MCF 10A (cell line): ENCODE measurements around the gene PDCD1. TPM values are rescaled to one million over a fixed set of nuclear protein-coding genes. Genes with fewer than 3 reads are reported as not detected.

Source experiments
- BruUV-seq: library from RNA; stranded (reverse); fragments of 400-500 nt; replicated peaks from 2 replicates; lab custom pipeline; 2021; lab: Mats Ljungman, UMichigan
- CTCF ChIA-PET: fragments of 300-600 bp; sonication (Branson Sonifier 250); formaldehyde crosslinking; extraction: SDS; loops from one replicate; lab custom pipeline; 2021; ENCODE audit warnings: antibody characterized with exemption, inconsistent platforms; lab: Yijun Ruan, JAX
- POLR2A ChIA-PET: fragments of 300-600, 350-650 bp; sonication (Branson Sonifier 250); formaldehyde crosslinking; extraction: SDS; loops from one replicate; lab custom pipeline; 2020; ENCODE audit warnings: antibody characterized with exemption, inconsistent platforms; lab: Yijun Ruan, JAX
- DNase-seq: peaks from one replicate; pipeline ENCODE4 v3.0.0-alpha.2; 2018; ENCODE audit not compliant: unreplicated experiment
- H3K27ac Mint-ChIP-seq: one replicate; pipeline ENCODE4 v1.8.0; 2022; ENCODE audit warnings: mild to moderate bottlenecking, low read depth, mixed read lengths; ENCODE audit not compliant: unreplicated experiment
- H3K27me3 Mint-ChIP-seq: one replicate; pipeline ENCODE4 v1.8.0; 2022; ENCODE audit warnings: mixed read lengths; ENCODE audit not compliant: insufficient read depth, unreplicated experiment
- H3K36me3 Mint-ChIP-seq: one replicate; pipeline ENCODE4 v1.8.0; 2022; ENCODE audit warnings: mild to moderate bottlenecking, moderate library complexity, mixed read lengths; ENCODE audit not compliant: insufficient read depth, unreplicated experiment
- H3K4me1 Mint-ChIP-seq: one replicate; pipeline ENCODE4 v1.8.0; 2022; ENCODE audit warnings: mixed read lengths; ENCODE audit not compliant: insufficient read depth, unreplicated experiment
- H3K4me3 Mint-ChIP-seq: one replicate; pipeline ENCODE4 v1.8.0; 2022; ENCODE audit warnings: mild to moderate bottlenecking, moderate library complexity, mixed read lengths; ENCODE audit not compliant: unreplicated experiment
- H3K9me3 Mint-ChIP-seq: one replicate; pipeline ENCODE4 v1.8.0; 2022; ENCODE audit warnings: mixed read lengths; ENCODE audit not compliant: unreplicated experiment
- CTCF ChIP-seq: fragments of 200-600 bp; IDR thresholded peaks from one replicate; pipeline ENCODE4 v1.8.0; 2022; ENCODE audit warnings: antibody characterized with exemption, mild to moderate bottlenecking; ENCODE audit not compliant: unreplicated experiment
- intact Hi-C: fragments of 100-400 bp; cut with micrococcal nuclease; formaldehyde crosslinking; loops from 2 replicates; pipeline ENCODE4 v1.14.1; 2022
- total RNA-seq: library from RNA; stranded (reverse); gene quantifications from 2 replicates; pipeline ENCODE4 v1.2.3, GENCODE V29; 2022

Gene PDCD1
- total RNA-seq, 1 experiment from 2014 or later = not detected

DNA sequence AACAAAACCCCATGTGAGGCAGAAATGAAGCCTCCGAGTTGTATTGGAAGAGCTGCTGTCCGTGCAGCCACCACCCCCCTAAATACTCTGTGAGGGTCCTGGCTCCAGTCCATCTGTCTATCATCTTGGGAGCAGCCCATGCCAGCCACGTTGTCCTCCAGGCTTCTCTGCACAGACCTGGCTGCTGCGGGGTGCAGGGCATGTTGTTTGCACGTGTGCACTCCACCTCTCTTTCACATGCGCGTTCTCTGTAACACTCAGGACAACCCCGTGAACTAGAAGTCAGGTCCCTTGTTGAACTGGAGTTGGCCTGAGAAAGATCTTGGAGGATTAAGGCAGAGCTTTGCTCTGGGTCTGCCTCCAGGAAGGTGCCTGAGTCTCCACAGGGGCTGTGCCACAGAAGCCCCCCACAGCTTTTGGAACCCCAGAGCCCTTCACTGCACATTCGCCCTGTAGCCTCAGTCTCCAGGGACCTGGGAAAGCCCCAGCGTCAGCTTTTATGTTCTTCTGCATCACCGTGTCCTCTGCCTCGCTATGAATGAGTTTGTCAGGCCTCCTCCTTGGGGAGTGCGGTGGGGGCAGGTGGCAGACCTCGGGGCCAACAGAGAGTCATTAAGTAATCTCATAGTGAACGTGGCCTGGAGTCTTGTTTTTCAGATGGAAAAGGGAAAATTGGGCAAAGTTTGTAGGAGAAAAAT, 27.4 kb upstream of the PDCD1 start:
- H3K4me1 Mint-ChIP-seq = no peaks in the 10 kb centered on the region
- BruUV-seq = no TSS peak

DNA sequence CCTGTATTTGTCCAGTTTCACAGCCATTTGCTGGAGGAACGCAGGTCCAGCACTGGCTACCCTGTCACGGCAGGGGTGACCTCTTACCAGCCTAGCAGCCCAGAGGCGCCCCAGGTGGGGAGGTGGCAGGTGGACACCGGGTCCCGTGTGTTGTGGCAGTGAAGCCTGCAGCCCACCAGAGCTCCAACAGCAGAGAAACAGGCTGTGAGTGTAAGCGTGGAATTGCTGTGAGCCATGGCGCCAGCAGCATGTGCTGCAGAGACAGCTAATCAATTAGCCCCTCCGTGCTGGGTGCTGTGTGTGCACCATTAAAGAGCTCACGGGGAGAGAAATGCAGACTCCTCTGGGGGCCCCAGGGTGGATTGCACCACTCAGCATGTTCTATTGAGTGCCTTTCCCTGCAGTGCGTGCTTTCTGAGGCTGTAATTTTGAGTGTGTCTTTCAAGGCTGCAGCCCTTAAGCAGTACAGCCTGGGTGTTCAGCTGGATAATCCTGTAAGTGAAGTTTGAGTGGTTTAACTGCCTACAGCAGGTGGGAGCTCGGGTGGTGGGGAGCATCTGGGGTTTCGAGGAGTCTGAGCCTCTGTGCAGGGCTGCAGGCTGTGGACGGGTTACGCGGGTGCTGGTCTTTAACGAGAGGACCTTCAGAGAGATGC, 26.7 kb upstream of the PDCD1 start:
- CTCF ChIA-PET = interaction anchor here (0.9 to 1.4 kb wide), 2 partner anchors 7 to 66 kb away, joined by 3 read pairs; no protein-coding TSS in a partner anchor
- Mint-ChIP-seq H3K36me3 (peaks cover 7% of the 10 kb centered on the region), H3K4me3 (no peak overlapping the region), H3K27ac (no peak overlapping the region), H3K27me3 (no peaks in the 10 kb centered on the region), H3K4me1 (no peaks in the 10 kb centered on the region), H3K9me3 (no peaks in the 10 kb centered on the region)
- BruUV-seq = no TSS peak
- DNase-seq = no peak
- no peak for TF ChIP-seq CTCF
- intact Hi-C loops = no loop called here
- POLR2A ChIA-PET = interaction anchor here (0.7 kb wide), 1 partner anchor 198 kb away, joined by 3 read pairs; no protein-coding TSS in a partner anchor

More for the DNA sequence above, 27.4 kb upstream of the PDCD1 start:
- ChIA-PET CTCF (interaction anchor here (0.6 to 1.4 kb wide), 2 partner anchors 8 to 1175 kb away, joined by 3 read pairs; no protein-coding TSS in a partner anchor), POLR2A (no interaction called here)
- Mint-ChIP-seq H3K9me3 (no peaks in the 10 kb centered on the region), H3K36me3 (peaks cover 7% of the 10 kb centered on the region), H3K27me3 (no peaks in the 10 kb centered on the region), H3K27ac (no peak overlapping the region), H3K4me3 (no peak overlapping the region)
- intact Hi-C loops = no loop called here
- DNase-seq = no peak
- TF ChIP-seq CTCF = no peak

DNA sequence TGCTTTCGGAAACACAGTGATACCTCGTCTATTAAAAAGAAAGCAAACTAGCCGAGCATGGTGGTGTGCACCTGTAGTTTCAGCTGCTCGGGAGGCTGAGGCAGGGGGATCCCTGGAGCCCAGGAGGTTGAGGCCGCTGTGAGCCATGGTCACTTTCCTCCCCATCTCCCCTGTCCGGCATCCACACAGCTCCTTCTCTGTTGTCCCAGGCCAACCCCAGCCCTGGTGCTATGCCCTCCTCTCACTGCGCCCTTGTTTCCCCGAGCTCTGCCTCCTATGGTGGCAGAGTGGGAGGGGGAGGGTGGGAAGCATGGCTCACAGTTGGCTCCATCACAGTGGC, 26.2 kb upstream of the PDCD1 start:
- ChIA-PET CTCF (interaction anchor here (0.9 kb wide), 1 partner anchor 66 kb away, joined by 3 read pairs; no protein-coding TSS in a partner anchor), POLR2A (interaction anchor here (0.7 kb wide), 1 partner anchor 197 kb away, joined by 3 read pairs; no protein-coding TSS in a partner anchor)
- Mint-ChIP-seq H3K27me3 (no peaks in the 10 kb centered on the region), H3K36me3 (peaks cover 7% of the 10 kb centered on the region), H3K4me3 (no peak overlapping the region), H3K27ac (no peak overlapping the region), H3K4me1 (no peaks in the 10 kb centered on the region), H3K9me3 (no peaks in the 10 kb centered on the region)
- no TSS peak for BruUV-seq
- TF ChIP-seq CTCF = no peak
- intact Hi-C loops = no loop called here
- DNase-seq = no peak

DNA sequence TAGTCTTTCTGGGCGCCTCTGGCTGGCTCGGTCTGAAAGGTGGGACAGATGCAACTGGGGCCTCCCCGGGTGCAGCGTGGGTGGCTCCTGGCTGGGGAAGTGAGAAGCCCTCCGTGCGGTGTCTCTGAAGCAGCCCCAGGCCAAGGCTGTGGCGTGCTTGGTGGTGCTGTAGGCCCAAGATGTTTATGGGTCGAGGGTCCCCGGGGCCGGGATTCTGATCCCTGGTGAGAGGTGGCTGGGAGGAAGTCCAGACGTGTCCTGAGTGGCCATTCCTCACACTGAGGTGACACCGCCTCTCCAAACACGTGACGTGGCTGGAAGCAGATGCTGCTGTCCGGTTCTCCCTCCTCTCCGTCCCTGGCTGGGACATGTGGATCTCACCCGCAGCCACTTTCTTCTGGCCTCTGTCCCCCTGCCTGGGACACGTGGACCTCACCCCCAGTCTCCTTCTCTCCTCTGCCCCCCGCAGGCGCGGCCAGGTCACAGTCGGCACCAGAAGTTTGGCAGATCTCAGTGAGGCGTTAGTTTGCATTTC, 23.5 kb upstream of the PDCD1 start:
- DNase-seq = no peak
- POLR2A ChIA-PET = no interaction called here
- intact Hi-C loops = no loop called here
- BruUV-seq = no TSS peak
- Mint-ChIP-seq H3K4me1 (no peaks in the 10 kb centered on the region), H3K9me3 (no peaks in the 10 kb centered on the region), H3K27me3 (no peaks in the 10 kb centered on the region), H3K4me3 (no peak overlapping the region), H3K36me3 (peaks cover 7% of the 10 kb centered on the region), H3K27ac (no peak overlapping the region)
- CTCF ChIA-PET = no interaction called here
- TF ChIP-seq CTCF = no peak
